ENCODE measurements around the gene DLX1. TPM values are rescaled to one million over a fixed set of nuclear protein-coding genes. Genes with fewer than 3 reads are reported as not detected.

Gene DLX1
- total RNA-seq, 4 donors from 2014 or later, result 0.14 TPM; not detected in 3

DNA sequence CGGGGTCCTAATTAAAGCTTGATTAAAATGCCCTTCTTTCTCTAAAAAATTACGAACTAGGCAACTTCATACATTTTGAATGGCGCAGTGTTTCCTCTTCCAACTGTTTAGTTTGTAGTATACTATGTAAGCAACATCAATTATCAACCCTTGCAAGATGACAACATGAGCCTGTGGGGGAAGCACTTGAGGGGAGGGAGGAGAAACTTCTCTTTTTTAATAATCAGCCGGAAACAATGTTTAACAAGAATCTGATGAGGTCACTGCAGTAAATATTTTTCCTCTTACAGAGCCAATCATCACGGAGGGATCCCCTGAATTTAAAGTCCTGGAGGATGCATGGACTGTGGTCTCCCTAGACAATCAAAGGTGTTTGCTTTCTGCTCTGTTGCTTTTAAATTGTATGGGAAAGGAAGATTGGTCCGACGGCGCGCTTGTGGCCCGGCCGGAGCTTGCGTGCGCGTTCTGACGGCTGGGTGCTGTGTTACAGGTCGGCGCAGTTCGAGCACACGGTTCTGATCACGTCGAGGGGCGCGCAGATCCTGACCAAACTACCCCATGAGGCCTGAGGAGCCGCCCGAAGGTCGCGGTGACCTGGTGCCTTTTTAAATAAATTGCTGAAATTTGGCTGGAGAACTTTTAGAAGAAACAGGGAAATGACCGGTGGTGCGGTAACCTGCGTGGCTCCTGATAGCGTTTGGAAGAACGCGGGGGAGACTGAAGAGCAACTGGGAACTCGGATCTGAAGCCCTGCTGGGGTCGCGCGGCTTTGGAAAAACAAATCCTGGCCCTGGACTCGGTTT, 5.3 kb upstream of the DLX1 start:
- TF ChIP-seq POLR2A (IDR thresholded peaks at IDR 0.05), result no peak
- TF ChIP-seq, protein P1, sequence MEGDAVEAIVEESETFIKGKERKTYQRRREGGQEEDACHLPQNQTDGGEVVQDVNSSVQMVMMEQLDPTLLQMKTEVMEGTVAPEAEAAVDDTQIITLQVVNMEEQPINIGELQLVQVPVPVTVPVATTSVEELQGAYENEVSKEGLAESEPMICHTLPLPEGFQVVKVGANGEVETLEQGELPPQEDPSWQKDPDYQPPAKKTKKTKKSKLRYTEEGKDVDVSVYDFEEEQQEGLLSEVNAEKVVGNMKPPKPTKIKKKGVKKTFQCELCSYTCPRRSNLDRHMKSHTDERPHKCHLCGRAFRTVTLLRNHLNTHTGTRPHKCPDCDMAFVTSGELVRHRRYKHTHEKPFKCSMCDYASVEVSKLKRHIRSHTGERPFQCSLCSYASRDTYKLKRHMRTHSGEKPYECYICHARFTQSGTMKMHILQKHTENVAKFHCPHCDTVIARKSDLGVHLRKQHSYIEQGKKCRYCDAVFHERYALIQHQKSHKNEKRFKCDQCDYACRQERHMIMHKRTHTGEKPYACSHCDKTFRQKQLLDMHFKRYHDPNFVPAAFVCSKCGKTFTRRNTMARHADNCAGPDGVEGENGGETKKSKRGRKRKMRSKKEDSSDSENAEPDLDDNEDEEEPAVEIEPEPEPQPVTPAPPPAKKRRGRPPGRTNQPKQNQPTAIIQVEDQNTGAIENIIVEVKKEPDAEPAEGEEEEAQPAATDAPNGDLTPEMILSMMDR (IDR thresholded peaks at IDR 0.05), result no peak
- intact Hi-C loops (cut with DNase I; ENCODE audit: low total_unique reads), result no loop called here
- Histone ChIP-seq H3K4me1 (peaks cover 3 to 9% of the 10 kb centered on the region in 2 donors), H3K27me3 (peaks cover 33 to 47% of the 10 kb centered on the region in 2 donors), H3K4me3 (no peak overlapping the region), H3K36me3 (no peaks in the 10 kb centered on the region), H3K9me3 (no peaks in the 10 kb centered on the region), H3K27ac (no peak overlapping the region)
- no peak for DNase-seq

DNA sequence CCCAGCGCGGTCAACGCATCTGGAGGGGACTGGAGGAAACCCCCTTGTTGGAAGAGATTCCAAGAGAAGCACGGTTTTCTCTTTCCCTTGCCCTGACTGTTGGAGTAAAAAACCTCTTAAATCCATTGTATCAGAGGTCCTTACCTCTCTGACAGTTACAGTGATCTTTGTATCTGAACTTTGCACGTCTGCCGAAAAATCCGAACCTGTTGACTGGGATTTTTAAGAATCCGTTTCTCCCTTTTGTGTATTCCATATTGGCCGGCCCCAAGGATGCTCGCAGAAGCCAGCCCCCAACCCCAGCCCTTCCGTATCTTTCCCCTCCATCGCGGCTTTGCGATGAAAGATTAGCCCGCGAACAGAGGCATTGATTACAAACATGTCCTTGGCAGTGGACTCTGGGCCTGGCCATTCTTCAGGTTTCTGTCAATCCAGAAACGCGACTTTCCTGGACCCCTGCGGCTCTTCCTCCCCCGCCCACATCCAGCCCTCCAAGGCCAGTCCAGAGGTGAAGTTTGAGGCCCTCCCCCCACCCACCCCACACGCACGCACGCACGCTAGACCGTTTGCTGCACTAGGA, 4.6 kb upstream of the DLX1 start:
- H3K27ac ChIP-seq, result no peak overlapping the region
- H3K36me3 ChIP-seq, result no peaks in the 10 kb centered on the region
- peaks cover 3 to 13% of the 10 kb centered on the region in 2 donors for H3K4me1 ChIP-seq
- H3K27me3 ChIP-seq, result peaks cover 38 to 50% of the 10 kb centered on the region in 2 donors
- intact Hi-C loops (cut with DNase I; ENCODE audit: low total_unique reads), result no loop called here
- no peak for DNase-seq
- H3K4me3 ChIP-seq, result no peak overlapping the region
- no peak for TF ChIP-seq POLR2A (IDR thresholded peaks at IDR 0.05)
- TF ChIP-seq, protein P1 (IDR thresholded peaks at IDR 0.05), result no peak
- no peaks in the 10 kb centered on the region for H3K9me3 ChIP-seq

DNA sequence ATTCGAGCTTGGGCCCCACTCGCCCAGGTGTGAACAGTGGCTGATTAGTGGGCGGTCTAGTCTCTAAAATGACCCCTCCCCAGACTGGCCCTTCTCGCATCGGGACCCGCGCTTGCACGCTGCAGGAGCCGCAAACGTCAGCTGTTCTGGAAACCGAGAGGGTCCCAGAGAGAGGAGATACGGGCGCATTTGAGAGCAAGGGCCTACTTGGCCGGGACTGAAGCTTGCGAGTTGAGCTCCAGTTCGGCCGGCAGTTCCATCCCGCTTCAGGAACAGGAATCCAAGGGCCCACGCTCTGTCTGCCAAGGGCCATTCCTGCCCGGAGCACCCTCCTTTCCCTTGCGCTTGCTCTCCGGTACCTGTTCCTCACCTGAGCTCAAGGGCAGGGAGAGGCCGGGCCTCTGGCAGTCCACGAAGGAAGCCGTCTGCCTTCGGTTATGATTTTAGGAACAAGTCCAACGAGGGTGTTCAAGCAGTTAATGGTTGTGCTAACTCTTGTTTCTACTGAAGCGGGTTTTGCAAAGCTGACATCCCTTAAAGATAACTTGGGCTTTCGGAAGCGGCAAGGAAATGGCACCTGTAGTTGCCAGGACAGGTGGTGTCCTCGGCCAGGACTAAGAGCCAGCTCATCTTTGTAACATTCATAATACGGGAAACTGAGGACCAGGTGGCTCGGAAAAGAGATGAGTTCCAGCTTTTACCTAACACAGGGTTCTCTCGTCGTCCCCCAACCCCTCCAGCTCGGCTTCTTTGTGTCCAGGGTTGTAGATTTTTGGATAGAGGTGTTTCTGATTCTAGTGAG, 3.9 kb upstream of the DLX1 start:
- TF ChIP-seq POLR2A (IDR thresholded peaks at IDR 0.05), result no peak
- TF ChIP-seq, protein P1 (IDR thresholded peaks at IDR 0.05), result no peak
- no peak overlapping the region for H3K4me3 ChIP-seq
- H3K27me3 ChIP-seq, result peaks cover 45 to 57% of the 10 kb centered on the region in 2 donors
- H3K9me3 ChIP-seq, result no peaks in the 10 kb centered on the region
- intact Hi-C loops (cut with DNase I; ENCODE audit: low total_unique reads), result no loop called here
- H3K36me3 ChIP-seq, result no peaks in the 10 kb centered on the region
- DNase-seq, result no peak
- no peak overlapping the region for H3K27ac ChIP-seq
- H3K4me1 ChIP-seq, result peaks cover 3 to 14% of the 10 kb centered on the region in 2 donors

DNA sequence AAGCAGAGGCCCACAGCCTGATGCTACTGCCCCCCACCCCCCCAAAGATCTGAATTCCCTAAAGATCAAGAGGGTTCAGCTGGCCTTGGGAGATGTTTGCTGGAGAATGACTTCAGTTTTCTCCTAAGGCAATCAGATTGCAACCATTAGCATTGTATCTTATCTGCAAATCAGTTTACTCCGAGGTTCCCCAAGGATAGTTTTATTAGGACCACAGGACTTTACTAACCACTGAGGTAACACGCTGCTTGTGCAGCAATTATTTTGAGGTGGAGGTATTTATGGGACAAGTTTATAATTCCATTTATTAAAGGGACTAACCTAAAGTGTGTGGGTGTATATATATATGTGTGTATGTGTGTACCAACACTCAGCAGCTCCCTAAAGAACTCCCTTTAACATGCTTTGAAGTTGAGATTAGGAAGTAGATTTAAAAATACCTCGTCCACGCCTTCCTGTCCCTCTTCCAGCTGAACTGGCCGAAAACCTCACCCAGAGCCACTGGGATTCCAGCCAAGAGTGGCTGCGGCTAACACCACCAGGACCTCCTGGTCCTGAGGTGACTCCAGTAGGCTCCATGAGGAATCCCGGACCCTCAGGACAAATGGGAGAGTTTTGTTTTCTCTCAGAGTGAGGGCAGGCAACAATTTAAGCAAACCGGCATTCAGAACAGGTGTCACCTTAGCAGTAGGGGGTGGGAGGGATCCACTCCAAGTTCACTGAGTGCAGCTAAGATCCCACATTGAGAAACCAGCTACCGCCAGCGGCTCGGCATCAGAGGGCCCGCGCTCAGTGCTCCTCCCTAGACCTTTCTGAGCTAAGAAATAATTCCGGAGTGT, 3.0 kb upstream of the DLX1 start:
- intact Hi-C loops (cut with DNase I; ENCODE audit: low total_unique reads), result no loop called here
- Histone ChIP-seq H3K4me1 (peaks cover 3 to 14% of the 10 kb centered on the region in 2 donors), H3K27ac (no peak overlapping the region), H3K27me3 (peaks cover 52 to 66% of the 10 kb centered on the region in 2 donors), H3K4me3 (no peak overlapping the region), H3K36me3 (no peaks in the 10 kb centered on the region), H3K9me3 (no peaks in the 10 kb centered on the region)
- no peak for DNase-seq
- TF ChIP-seq POLR2A (IDR thresholded peaks at IDR 0.05), result no peak
- TF ChIP-seq, protein P1 (IDR thresholded peaks at IDR 0.05), result no peak

All from uterus (tissue), 4 donors.